Naive thymus-derived CD8-positive, alpha-beta T cell (primary cell): Measurements from ENCODE around the gene MRNIP. TPM values are rescaled to one million over a fixed set of nuclear protein-coding genes. Genes with fewer than 3 reads are reported as not detected.

ENCODE experiments used
- microRNA-seq: library from miRNA; unstranded; fragments of <30 nt; microRNA quantifications from one replicate; pipeline ENCODE4 v1.2.0, GENCODE V29; 2022; ENCODE audit warnings: borderline microRNAs expressed
- polyA plus RNA-seq, 3 donors: library from polyadenylated mRNA; unstranded; fragments of 300-500 nt; fragmentation: Illumina TruSeq; gene quantifications; one replicate each; pipeline ENCODE4 v1.2.3, GENCODE V29; 2021
- total RNA-seq, 8 experiments: library from RNA in 2 of 8; stranded (reverse) in 2 of 8; gene quantifications; one replicate each; pipeline ENCODE4 v1.2.3 and lab custom pipeline; 2021 to 2026

The MRNIP gene
- total and polyA plus RNA-seq, 5 experiments from 2014 or later, result 13.6 to 122 (median 18.5) TPM

Small RNA genes lying within 50 kb of the gene (microRNA-seq; reads per million reads assigned to microRNA genes)
- gene MIR1229, result 1.4 reads per million

Other genes with a start within 250 kb of the MRNIP start
- 1,000 to 10,000 TPM; 1,803 to 1,897 TPM for gene HNRNPH1, start 235.1 kb downstream of the MRNIP start, total RNA-seq
- gene HNRNPH1, start 235.1 kb downstream of the MRNIP start, polyA plus RNA-seq, result 100 to 1,000 TPM in 2 of 3 donors, 10 to 100 TPM in 1; 97.0 to 120 (median 104) TPM
- under 1 TPM in 1 of 2 experiments, not detected in 1; 0.99 TPM for gene CBY3, start 177.8 kb downstream of the MRNIP start, total RNA-seq
- under 1 TPM in 2 of 3 donors, not detected in 1; 0.62 to 0.66 TPM for gene CBY3, start 177.8 kb downstream of the MRNIP start, polyA plus RNA-seq
- 100 to 1,000 TPM; 219 to 225 TPM for gene CANX, start 159.8 kb downstream of the MRNIP start, total RNA-seq
- gene CANX, start 159.8 kb downstream of the MRNIP start, polyA plus RNA-seq, result 100 to 1,000 TPM; 172 to 220 (median 190) TPM
- 10 to 100 TPM; 45.0 to 48.5 TPM for gene MAML1, start 126.0 kb downstream of the MRNIP start, total RNA-seq
- gene MAML1, start 126.0 kb downstream of the MRNIP start, polyA plus RNA-seq, result 1 to 10 TPM; 2.8 to 9.6 (median 3.3) TPM
- 1 to 10 TPM; 5.5 to 6.1 TPM for gene LTC4S, start 64.8 kb downstream of the MRNIP start, total RNA-seq
- 1 to 10 TPM; 1.5 to 2.9 (median 2.0) TPM for gene LTC4S, start 64.8 kb downstream of the MRNIP start, polyA plus RNA-seq
- gene MGAT4B, start 52.0 kb downstream of the MRNIP start, total RNA-seq, result 100 to 1,000 TPM; 170 to 175 TPM
- 10 to 100 TPM in 2 of 3 donors, 1 to 10 TPM in 1; 7.8 to 20.9 (median 13.5) TPM for gene MGAT4B, start 52.0 kb downstream of the MRNIP start, polyA plus RNA-seq
- gene SQSTM1, start 37.9 kb downstream of the MRNIP start, total RNA-seq, result 100 to 1,000 TPM; 357 to 370 TPM
- 100 to 1,000 TPM; 144 to 157 (median 150) TPM for gene SQSTM1, start 37.9 kb downstream of the MRNIP start, polyA plus RNA-seq
- 10 to 100 TPM; 88.1 to 89.2 TPM for gene TBC1D9B, start 49.1 kb upstream of the MRNIP start, total RNA-seq
- 10 to 100 TPM; 11.0 to 40.6 (median 20.8) TPM for gene TBC1D9B, start 49.1 kb upstream of the MRNIP start, polyA plus RNA-seq
- gene RNF130, start 212.9 kb upstream of the MRNIP start, total RNA-seq, result 10 to 100 TPM; 22.6 to 24.2 TPM
- 10 to 100 TPM; 17.8 to 23.2 (median 22.5) TPM for gene RNF130, start 212.9 kb upstream of the MRNIP start, polyA plus RNA-seq